Muscle of arm (tissue), 12 donors: ENCODE results near the gene MARCHF10. TPM values are rescaled to one million over a fixed set of nuclear protein-coding genes. Genes with fewer than 3 reads are reported as not detected.

ENCODE experiments used
- DNase-seq: peaks from one replicate; pipeline ENCODE4 v3.0.0-alpha.2; 2013
- polyA plus RNA-seq, 12 donors: library from polyadenylated mRNA; unstranded; fragments of 120-200 nt; gene quantifications; one replicate each; pipeline ENCODE4 v1.2.1, GENCODE V29; 2013; ENCODE audit not compliant: insufficient read length in 12 of 12

The MARCHF10 gene
- polyA plus RNA-seq, 12 donors = 0.15 to 0.92 (median 0.47) TPM; not detected in 2

DNA sequence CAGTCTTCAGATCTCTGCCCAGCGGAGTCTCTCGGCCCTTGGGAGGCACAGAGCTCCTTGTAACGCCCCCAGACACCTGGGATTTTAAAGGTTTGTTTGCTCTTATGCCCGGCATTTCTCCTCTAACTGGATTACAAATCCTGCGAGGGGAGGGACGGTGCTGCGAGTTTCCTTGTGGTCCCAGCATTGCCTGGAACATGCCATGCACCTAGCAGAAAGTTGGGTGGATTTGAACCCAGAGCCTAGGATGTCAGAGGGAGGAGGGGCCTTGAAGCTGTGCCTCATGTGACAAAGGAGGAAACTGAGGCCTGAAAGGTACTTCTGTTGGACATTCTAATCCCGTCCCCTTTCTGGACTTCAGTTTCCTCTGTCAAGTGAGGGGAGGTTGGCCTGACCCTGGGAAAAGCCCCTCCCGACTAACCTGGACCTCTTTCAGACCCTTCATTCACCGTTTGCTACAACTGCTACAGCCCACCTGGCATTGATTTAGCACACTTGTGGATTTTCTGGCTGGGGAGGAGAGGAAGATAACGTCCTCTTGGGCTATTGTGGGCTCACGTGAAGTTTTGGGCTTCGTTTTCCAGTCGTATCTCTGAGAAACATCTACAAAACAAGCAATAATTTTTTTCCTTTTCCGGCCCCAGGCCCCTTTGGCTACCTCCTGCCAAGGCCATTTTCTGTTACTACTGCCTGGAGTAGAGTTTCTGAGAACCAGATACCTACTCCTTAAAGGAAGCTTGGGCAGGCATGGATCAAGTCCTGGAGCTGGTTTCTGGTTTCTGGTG lies 149.8 kb downstream of the MARCHF10 start:
- DNase-seq = no peak

DNA sequence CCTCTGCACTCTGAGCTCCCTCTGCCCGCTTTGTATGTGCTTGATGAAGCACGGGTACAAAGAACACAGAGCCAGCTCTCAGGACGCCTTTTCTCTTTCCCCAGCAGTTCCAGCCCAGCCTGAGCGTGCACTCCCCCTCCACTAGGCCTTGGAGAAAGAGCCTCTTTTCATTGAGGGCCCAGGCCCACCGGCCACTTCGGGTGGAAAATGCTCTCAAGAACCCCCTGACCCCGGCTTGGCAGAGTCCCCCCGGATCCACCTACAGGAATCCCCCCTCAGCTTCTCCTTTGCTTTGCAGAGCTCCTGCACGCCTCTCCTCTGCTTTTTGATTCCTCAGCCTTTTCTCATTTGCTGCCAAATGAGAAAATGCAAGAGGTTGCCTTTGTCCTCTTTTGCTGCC lies 150.4 kb downstream of the MARCHF10 start:
- no peak for DNase-seq

GRCh38 chr17:62657145-62657665 lies 150.9 kb downstream of the MARCHF10 start:
- DNase-seq = no peak

DNA sequence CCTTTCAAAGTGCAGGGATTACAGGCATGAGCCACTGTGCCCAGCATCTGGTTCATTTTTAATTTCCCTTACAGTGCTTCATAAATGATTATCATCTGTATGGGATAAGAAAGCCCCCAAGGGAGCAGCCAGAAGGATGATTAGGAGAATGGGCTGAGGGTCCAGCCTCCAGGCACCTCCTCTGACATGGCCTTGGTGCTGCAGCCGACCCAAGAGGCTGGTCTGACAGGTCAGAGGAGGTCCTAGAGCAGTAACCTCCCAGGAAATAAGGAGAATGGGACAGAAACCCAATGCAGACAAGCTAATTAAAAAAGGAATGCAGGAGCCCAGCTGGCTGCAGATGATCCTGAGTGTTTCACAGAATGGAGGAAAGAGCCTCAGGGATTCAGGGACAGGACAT lies 151.7 kb downstream of the MARCHF10 start:
- no peak for DNase-seq

GRCh38 chr17:62655656-62656055 lies 152.5 kb downstream of the MARCHF10 start:
- DNase-seq = no peak

DNA sequence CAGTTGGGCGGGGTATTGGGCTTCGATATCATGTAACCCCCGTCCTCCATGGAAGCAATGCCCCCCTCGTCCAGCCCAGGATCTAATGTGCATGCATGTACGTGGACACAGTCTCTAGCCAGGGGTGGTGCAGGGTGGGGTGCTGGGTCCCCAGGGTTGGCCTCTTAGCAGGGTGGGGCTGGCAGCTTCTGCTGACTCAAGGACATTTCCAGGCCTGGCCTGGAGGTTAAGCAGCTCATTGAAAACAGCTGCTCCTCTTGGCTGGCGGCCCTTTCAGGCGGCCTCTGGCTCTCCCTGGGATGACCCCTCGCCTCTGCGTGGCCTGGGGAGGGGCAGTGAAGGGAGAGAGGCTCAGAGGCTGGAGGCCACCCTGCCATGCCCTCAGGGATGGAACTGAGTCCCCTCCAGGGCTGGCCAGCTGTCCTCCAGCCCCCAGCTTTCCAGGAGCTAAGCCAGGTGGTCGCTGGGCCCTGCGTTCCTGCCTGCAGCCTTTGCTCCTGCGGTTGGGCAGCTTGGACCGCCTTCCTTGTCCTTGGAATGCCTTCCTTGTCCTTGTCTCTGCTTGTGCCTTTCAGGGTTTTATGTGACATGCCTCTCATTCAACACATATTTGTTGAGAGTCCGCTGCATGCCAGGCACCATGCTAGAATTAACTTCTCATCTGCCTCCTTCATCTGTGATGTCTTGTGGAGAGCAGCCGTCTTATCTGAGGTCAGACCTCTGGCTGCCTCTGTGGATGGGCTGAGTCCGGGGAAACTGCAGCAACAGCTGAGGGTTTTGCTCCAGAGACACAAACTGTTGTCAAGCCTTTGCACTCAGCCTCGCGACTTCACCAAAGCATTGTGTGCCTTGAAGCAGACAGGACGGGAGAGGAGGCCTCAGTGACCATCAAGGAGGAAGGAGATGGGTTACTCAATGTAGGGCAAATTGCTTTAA lies 154.0 kb downstream of the MARCHF10 start:
- peak; percentile 76 for DNase-seq

DNA sequence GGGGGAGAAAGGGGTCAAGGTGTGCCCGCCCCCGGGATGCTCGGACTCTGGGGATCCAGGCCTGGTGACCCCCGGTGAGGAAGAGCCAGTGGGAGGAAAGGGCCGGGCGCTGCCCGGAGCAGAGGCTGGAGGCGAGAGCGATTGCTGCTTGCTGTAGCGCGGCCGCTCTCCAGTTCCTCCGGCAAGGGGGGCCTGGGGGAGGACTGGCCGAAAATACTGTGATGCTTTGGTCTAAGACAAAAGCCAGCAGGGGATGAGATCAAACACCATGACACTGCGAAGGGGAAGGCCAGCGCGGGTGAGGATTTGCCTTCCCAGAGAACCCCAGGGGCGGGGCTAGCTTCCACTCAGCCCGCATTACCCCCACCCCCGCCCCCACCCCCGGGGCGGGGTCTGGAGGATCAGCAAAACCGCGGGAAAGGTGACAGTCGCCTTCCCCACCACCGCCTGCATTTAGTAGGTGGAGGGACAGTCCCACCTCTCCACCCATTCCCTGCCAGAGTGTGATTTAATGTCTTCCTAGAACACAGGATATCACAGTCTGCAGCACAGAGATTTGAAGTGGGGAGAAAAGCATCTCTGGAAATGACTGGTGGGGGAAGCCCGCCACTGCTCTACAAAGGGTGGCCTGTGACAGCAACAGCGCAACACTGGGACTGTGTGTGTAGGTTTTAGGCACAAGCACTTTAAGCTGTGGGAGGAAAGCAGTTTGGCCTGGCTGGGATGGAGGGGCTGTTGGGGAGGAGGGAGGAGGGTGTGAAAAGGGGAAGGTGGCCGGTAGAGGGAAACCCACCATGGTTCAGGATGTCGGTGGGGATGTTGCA lies 154.9 kb downstream of the MARCHF10 start:
- peak; percentile 69 for DNase-seq

- DNase-seq = no peak
These were observed 155.7 kb downstream of the MARCHF10 start for GRCh38 chr17:62652251-62653001.

Other genes starting within 250 kb of the MARCHF10 start
- gene MRC2, start 180.6 kb downstream of the MARCHF10 start, polyA plus RNA-seq = 100 to 1,000 TPM; 105 to 196 (median 128) TPM
- 10 to 100 TPM in 11 of 12 donors, not detected in 1; 26.0 to 51.3 (median 41.5) TPM for gene TANC2, start 157.9 kb upstream of the MARCHF10 start, polyA plus RNA-seq